Fibroblast of villous mesenchyme (primary cell): ENCODE data around the gene RPL37A. TPM values are rescaled to one million over a fixed set of nuclear protein-coding genes. Genes with fewer than 3 reads are reported as not detected.

Source experiments
- DNase-seq: peaks from one replicate; pipeline ENCODE4 v3.0.0-alpha.2; 2010; ENCODE audit warnings: low read depth
- H3K4me3 ChIP-seq: 2 replicates; pipeline ENCODE4 v1.5.1; 2011; ENCODE audit warnings: low read depth, mild to moderate bottlenecking, low read length
- CTCF ChIP-seq: IDR thresholded peaks from 2 replicates; pipeline ENCODE4 v1.5.1; 2012; ENCODE audit warnings: low read depth, mild to moderate bottlenecking, low read length; ENCODE audit not compliant: insufficient read depth
- total RNA-seq: library from RNA; depleted of rRNA; stranded (reverse); fragments of >200 nt; gene quantifications from 2 replicates; pipeline ENCODE4 v1.2.3, GENCODE V29; 2012

The RPL37A gene
- total RNA-seq, 1 donor, result 822 TPM

DNA sequence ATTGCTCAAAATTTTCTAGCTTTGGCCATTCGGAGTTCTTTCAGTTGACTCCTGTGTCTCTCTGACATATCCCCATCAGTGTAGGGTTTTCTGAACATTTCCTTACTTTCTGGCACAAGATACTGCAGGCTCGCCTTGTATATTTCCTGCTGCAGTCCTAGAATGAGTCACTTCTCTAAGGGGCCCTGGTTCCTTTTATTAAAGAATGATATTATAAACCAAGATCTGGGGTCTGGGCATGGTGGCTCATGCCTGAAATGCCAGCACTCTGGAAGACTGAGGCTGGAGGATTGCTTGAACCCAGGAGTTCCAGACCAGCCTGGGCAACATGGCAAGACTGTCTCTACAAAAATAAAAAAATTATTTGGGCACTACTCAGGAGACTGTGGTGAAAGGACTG, 3.0 kb upstream of the RPL37A start:
- DNase-seq, result peak; percentile 42
- H3K4me3 ChIP-seq, result no peak overlapping the region
- no peak for TF ChIP-seq CTCF

DNA sequence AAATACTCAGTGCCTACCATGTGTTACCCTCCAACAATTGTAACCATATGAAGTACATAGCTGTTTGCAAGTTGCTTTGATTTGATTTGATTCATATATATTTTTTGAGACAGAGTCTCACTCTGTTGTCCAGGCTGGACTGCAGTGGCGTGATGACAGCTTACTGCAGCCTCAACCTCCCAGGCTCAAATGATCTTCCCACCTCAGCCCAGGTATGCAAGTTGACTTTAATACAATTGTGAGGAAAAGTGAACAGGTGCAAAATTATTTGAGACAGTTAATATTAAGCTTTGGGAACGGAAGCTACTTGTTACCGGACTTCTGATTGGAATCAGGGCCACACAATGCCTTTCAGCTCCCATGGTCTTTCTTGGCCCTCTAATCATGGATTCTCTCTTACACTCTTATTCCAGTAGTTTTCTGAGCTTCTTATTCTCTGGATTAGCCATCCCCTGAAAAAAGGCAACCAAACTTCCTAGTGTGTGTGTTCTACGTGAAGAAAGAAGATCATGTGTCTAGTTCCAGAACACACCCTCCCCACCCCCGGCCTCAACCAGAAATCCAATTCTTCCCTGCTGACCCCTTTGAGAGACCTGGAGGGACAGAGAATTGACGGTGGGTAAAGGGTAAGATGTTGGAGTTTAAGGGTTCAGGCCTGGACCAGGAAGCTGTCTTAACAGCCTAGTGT, 1.1 kb upstream of the RPL37A start:
- DNase-seq, result no peak
- no peak for TF ChIP-seq CTCF
- H3K4me3 ChIP-seq, result peak overlapping the region; percentile 92

DNA sequence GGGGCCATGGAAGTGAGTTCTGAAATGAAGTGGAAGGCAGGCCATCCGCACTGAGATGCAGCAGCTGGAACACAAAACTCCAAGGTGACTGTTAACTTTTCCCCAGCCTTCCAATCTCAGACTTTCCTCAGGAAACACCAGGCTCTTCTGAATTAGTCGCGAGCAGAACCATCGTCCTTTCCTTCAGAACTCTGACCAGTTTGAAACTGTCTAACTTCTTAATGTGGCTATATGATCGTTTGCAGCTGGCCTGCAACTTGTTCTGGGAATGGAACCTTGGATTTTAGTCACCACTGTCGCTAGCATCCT, 620 bp upstream of the RPL37A start:
- H3K4me3 ChIP-seq, result peak overlapping the region; percentile 92
- no peak for DNase-seq
- TF ChIP-seq CTCF, result no peak

GRCh38 chr2:216499641-216500218, 1.1 kb downstream of the RPL37A start:
- peak overlapping the region; percentile 92 for H3K4me3 ChIP-seq
- TF ChIP-seq CTCF, result no peak
- no peak for DNase-seq

DNA sequence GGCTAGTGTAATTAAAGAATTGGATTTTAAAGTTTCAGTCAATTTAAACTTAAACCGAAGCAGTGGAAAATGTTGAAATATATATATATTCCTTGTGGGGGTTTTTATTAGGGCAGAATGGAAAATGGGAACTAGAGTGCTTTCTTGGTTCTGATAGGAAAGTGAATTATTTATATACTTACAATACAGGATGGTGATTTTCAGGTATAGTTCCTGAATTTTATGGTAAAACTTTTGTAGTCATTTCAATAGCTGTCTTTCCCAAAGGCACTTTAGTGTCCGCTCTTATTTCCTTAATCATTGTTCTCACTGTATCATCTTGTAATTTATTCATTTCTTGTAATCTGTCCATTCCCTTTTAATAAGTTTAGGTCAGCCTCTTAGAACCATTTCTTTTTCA, 1.9 kb downstream of the RPL37A start:
- H3K4me3 ChIP-seq, result peak overlapping the region; percentile 92
- TF ChIP-seq CTCF, result no peak
- DNase-seq, result no peak

GRCh38 chr2:216501854-216502253, 3.2 kb downstream of the RPL37A start:
- DNase-seq, result no peak
- no peak overlapping the region for H3K4me3 ChIP-seq
- no peak for TF ChIP-seq CTCF
